Fibroblast of lung (primary cell): Measurements from ENCODE around the gene DNAJC27.

Experiments
- EZH2 ChIP-seq: IDR thresholded peaks from 2 replicates; pipeline ENCODE4 v1.5.1; 2012; ENCODE audit warnings: low read length, control low read depth, mild to moderate bottlenecking; ENCODE audit errors: missing control alignments
- TF ChIP-seq, protein P1 (sequence below), 2 donors: IDR thresholded peaks in 1 of 2; conservative IDR thresholded peaks in 1 of 2; 1 replicate in 1 of 2; 2 replicates in 1 of 2; pipeline ENCODE4 v1.5.1; 2011 to 2012; ENCODE audit warnings: low read length in 2 of 2, control low read depth in 1 of 2, inconsistent platforms in 1 of 2, low read depth in 1 of 2, mild to moderate bottlenecking in 1 of 2

DNA sequence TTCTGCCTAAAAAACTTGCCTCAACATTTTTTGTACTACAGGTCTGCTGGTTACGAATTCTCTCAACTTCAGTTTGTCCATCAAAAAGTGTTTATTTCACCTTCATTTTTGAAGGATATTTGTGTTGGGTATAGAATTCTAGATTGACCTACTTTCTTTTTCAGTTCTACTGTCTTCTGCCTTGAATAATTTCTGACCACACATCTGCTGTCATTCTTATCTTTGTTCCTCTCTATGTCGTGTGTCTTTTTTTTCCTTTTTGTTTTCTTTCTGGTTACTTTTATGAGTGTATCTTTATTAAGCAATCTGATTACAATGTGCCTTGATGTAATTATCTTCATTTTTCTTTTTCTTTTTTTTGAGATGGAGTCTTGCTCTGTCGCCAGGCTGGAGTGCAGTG is 77.0 kb downstream of the DNAJC27 start:
- TF ChIP-seq, protein P1, sequence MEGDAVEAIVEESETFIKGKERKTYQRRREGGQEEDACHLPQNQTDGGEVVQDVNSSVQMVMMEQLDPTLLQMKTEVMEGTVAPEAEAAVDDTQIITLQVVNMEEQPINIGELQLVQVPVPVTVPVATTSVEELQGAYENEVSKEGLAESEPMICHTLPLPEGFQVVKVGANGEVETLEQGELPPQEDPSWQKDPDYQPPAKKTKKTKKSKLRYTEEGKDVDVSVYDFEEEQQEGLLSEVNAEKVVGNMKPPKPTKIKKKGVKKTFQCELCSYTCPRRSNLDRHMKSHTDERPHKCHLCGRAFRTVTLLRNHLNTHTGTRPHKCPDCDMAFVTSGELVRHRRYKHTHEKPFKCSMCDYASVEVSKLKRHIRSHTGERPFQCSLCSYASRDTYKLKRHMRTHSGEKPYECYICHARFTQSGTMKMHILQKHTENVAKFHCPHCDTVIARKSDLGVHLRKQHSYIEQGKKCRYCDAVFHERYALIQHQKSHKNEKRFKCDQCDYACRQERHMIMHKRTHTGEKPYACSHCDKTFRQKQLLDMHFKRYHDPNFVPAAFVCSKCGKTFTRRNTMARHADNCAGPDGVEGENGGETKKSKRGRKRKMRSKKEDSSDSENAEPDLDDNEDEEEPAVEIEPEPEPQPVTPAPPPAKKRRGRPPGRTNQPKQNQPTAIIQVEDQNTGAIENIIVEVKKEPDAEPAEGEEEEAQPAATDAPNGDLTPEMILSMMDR (conservative IDR thresholded peaks at IDR 0.05 in 1 of 2, IDR thresholded peaks at IDR 0.05 in 1 of 2; ENCODE audit: low read depth in 1 of 2, low read length in 2 of 2) = no peak
- TF ChIP-seq EZH2 = no peak
